Neuronal stem cell (in vitro differentiated cells): ENCODE measurements around the gene ANGPTL3.
"Not testable (repeated sequence)": the region's sequence is repeated elsewhere in the genome, so short reads cannot be mapped to it uniquely, and the experiment has no call there.

Experiments
- DNase-seq: peaks from one replicate; pipeline ENCODE4 v3.0.0-alpha.2; 2013; ENCODE audit warnings: low spot score
- H2AFZ ChIP-seq: one replicate; pipeline ENCODE4 v1.6.1; 2013; ENCODE audit warnings: mild to moderate bottlenecking, low read length, inconsistent platforms
- H2AK5ac ChIP-seq: 2 replicates; pipeline ENCODE4 v1.6.1; 2013; ENCODE audit warnings: low read depth, mild to moderate bottlenecking, inconsistent platforms, low read length, moderate library complexity, mixed read lengths
- H2BK120ac ChIP-seq: 2 replicates; pipeline ENCODE4 v1.6.1; 2013; ENCODE audit warnings: low read depth, mild to moderate bottlenecking, inconsistent platforms, low read length, moderate library complexity, mixed read lengths
- H2BK12ac ChIP-seq: one replicate; pipeline ENCODE4 v1.6.1; 2013; ENCODE audit warnings: low read length, inconsistent platforms
- H2BK15ac ChIP-seq: 2 replicates; pipeline ENCODE4 v1.6.1; 2013; ENCODE audit warnings: mild to moderate bottlenecking, low read length, inconsistent platforms, mixed read lengths
- H2BK5ac ChIP-seq: one replicate; pipeline ENCODE4 v1.6.1; 2013; ENCODE audit warnings: inconsistent platforms, mild to moderate bottlenecking, low read length, moderate library complexity
- H3K14ac ChIP-seq: one replicate; pipeline ENCODE4 v1.6.1; 2013; ENCODE audit warnings: low read length, inconsistent platforms
- H3K18ac ChIP-seq: 2 replicates; pipeline ENCODE4 v1.6.1; 2013; ENCODE audit warnings: low read length, inconsistent platforms
- H3K23ac ChIP-seq: 2 replicates; pipeline ENCODE4 v1.6.1; 2013; ENCODE audit warnings: low read depth, mild to moderate bottlenecking, mixed read lengths, low read length, inconsistent platforms; ENCODE audit not compliant: poor library complexity
- H3K27ac ChIP-seq: replicated peaks from 3 replicates; pipeline ENCODE4 v1.5.1; 2013; ENCODE audit warnings: low read length, inconsistent platforms
- H3K27me3 ChIP-seq, 3 experiments: 2 replicates each; pipeline ENCODE4 v1.6.1; 2013; ENCODE audit warnings: low read length in 3 of 3, mild to moderate bottlenecking in 2 of 3, inconsistent platforms in 1 of 3, low read depth in 1 of 3, mixed read lengths in 1 of 3, moderate library complexity in 1 of 3; ENCODE audit not compliant: control insufficient read depth in 3 of 3, insufficient read depth in 3 of 3
- H3K36me3 ChIP-seq, 2 donors: replicated peaks in 1 of 2; 2 replicates each; pipeline ENCODE4 v1.6.1; 2013; ENCODE audit warnings: low read length in 2 of 2; ENCODE audit not compliant: control insufficient read depth in 2 of 2, insufficient read depth in 2 of 2
- H3K4ac ChIP-seq: 2 replicates; pipeline ENCODE4 v1.6.1; 2013; ENCODE audit warnings: inconsistent platforms, mild to moderate bottlenecking, low read length, moderate library complexity
- H3K4me1 ChIP-seq, 2 donors: 1 replicate in 1 of 2; 2 replicates in 1 of 2; pipeline ENCODE4 v1.6.1; 2013; ENCODE audit warnings: low read length in 2 of 2, low read depth in 1 of 2; ENCODE audit not compliant: control insufficient read depth in 2 of 2, insufficient read depth in 1 of 2
- H3K4me2 ChIP-seq: one replicate; pipeline ENCODE4 v1.6.1; 2013; ENCODE audit warnings: mild to moderate bottlenecking, low read length, inconsistent platforms; ENCODE audit not compliant: insufficient read depth, poor library complexity, severe bottlenecking
- H3K4me3 ChIP-seq, 2 donors: 2 replicates each; pipeline ENCODE4 v1.5.1; 2013; ENCODE audit warnings: low read length in 2 of 2, mild to moderate bottlenecking in 2 of 2, inconsistent platforms in 1 of 2, moderate library complexity in 1 of 2
- H3K79me1 ChIP-seq: one replicate; pipeline ENCODE4 v1.6.1; 2013; ENCODE audit warnings: low read depth, mild to moderate bottlenecking, inconsistent platforms, low read length, moderate library complexity
- H3K9ac ChIP-seq: one replicate; pipeline ENCODE4 v1.6.1; 2013; ENCODE audit warnings: mild to moderate bottlenecking, low read depth, low read length, inconsistent platforms; ENCODE audit not compliant: poor library complexity
- H3K9me3 ChIP-seq, 2 donors: replicated peaks in 1 of 2; 2 replicates each; pipeline versions ENCODE3 to v1.6.1; 2013; ENCODE audit warnings: low read length in 2 of 2, mild to moderate bottlenecking in 2 of 2, inconsistent platforms in 1 of 2, low read depth in 1 of 2, mixed read lengths in 1 of 2, moderate library complexity in 1 of 2; ENCODE audit not compliant: control insufficient read depth in 2 of 2, insufficient read depth in 1 of 2
- H4K8ac ChIP-seq: one replicate; pipeline ENCODE4 v1.6.1; 2013; ENCODE audit warnings: low read depth, mild to moderate bottlenecking, inconsistent platforms, low read length, moderate library complexity
- H4K91ac ChIP-seq: one replicate; pipeline ENCODE4 v1.6.1; 2013; ENCODE audit warnings: low read length, low read depth, mild to moderate bottlenecking, inconsistent platforms; ENCODE audit not compliant: poor library complexity
- WGBS, 2 donors: extraction: QIAGEN DNeasy Blood & Tissue Kit; methylation state at CpG; one replicate each; pipeline ENCODE4 v1.1.7; 2013; ENCODE audit warnings: missing lambda C conversion rate in 2 of 2, mixed read lengths in 1 of 2; ENCODE audit not compliant: insufficient read length in 2 of 2, insufficient replicate concordance in 1 of 2; ENCODE audit errors: extremely low coverage in 2 of 2; 5-methylcytosine and 5-hydroxymethylcytosine counted together

ANGPTL3 gene

GRCh38 chr1:62571517-62571916 lies 25.8 kb upstream of the ANGPTL3 start:
- not testable (repeated sequence) for H3K27ac ChIP-seq, H2BK15ac ChIP-seq, H3K23ac ChIP-seq, H3K79me1 ChIP-seq, H2AK5ac ChIP-seq, H3K4me2 ChIP-seq, DNase-seq, H3K27me3 ChIP-seq, H4K8ac ChIP-seq, H2BK5ac ChIP-seq, H2BK120ac ChIP-seq, H3K18ac ChIP-seq, H3K14ac ChIP-seq, H2BK12ac ChIP-seq, H2AFZ ChIP-seq, H3K9ac ChIP-seq, H3K4me3 ChIP-seq, H3K4ac ChIP-seq, H3K4me1 ChIP-seq, H4K91ac ChIP-seq
- WGBS, 2 donors, result no CpG with 5 or more reads among the region's 4 CpGs
- Histone ChIP-seq H3K9me3 (peaks cover 2 to 13% of the 10 kb centered on the region in 2 donors), H3K36me3 (peaks cover 0 to 48% of the 10 kb centered on the region in 2 donors)

DNA sequence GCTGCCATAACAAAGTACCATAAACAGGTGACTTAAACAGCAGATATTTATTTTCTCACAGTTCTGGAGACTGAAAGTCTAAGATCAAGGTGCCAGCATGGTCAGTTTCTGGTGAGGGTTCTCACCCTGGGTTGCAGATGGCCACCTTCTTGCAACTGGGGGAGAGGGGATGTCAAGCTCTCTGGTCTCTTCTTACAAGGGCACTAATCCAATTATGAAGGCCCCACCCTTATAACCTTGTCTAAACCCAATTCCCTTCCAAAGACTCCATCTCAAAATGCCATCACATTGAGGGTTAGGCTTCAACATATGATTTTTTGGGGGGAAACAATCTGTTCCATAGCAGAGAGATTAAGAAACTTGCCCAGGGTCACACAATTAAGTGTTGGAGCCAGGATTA lies 24.8 kb upstream of the ANGPTL3 start:
- H2AK5ac ChIP-seq, result no peak overlapping the region
- no peak overlapping the region for H3K4me3 ChIP-seq
- peaks cover 2 to 13% of the 10 kb centered on the region in 2 donors for H3K9me3 ChIP-seq
- no peak overlapping the region for H2AFZ ChIP-seq
- H3K9ac ChIP-seq, result no peak overlapping the region
- H3K14ac ChIP-seq, result no peak overlapping the region
- no peak overlapping the region for H4K91ac ChIP-seq
- H3K27me3 ChIP-seq, result no peaks in the 10 kb centered on the region
- no peak overlapping the region for H3K4ac ChIP-seq
- no peak overlapping the region for H2BK5ac ChIP-seq
- H3K36me3 ChIP-seq, result peaks cover 0 to 57% of the 10 kb centered on the region in 2 donors
- H2BK12ac ChIP-seq, result no peak overlapping the region
- H2BK120ac ChIP-seq, result no peak overlapping the region
- no peak for DNase-seq
- no peak overlapping the region for H3K23ac ChIP-seq
- H3K4me2 ChIP-seq, result no peak overlapping the region
- H3K4me1 ChIP-seq, result no peaks in the 10 kb centered on the region
- no peak overlapping the region for H4K8ac ChIP-seq
- no peak overlapping the region for H3K18ac ChIP-seq
- no peak overlapping the region for H3K27ac ChIP-seq
- no peaks in the 10 kb centered on the region for H3K79me1 ChIP-seq
- H2BK15ac ChIP-seq, result no peak overlapping the region

DNA sequence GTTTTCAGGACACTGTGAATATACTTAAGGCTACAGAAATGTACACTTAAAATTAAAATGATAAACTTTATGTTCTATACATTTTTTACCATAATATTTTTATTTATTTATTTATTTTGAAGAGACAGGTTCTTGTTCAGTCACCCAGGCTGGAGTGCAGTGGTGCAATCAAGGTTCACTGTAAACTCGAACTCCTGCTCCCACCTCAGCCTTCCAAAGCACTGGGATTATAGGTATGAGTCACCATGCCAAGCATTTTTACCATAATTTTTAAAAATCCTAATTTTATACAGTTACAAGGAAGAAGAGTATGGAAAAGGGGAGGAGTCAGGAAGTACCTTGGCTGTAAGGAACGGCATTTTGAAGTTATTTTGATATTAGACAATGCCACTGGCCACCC lies 23.6 kb upstream of the ANGPTL3 start:
- no peaks in the 10 kb centered on the region for H3K27me3 ChIP-seq
- H2BK5ac ChIP-seq, result no peak overlapping the region
- H2AK5ac ChIP-seq, result no peak overlapping the region
- H2AFZ ChIP-seq, result no peak overlapping the region
- no peak overlapping the region for H3K27ac ChIP-seq
- H2BK12ac ChIP-seq, result no peak overlapping the region
- no peak overlapping the region for H3K4ac ChIP-seq
- no peak overlapping the region for H3K9ac ChIP-seq
- H3K4me1 ChIP-seq, result no peaks in the 10 kb centered on the region
- H2BK120ac ChIP-seq, result no peak overlapping the region
- H4K8ac ChIP-seq, result no peak overlapping the region
- no CpG with 5 or more reads among the region's 2 CpGs for WGBS, 2 donors
- H2BK15ac ChIP-seq, result no peak overlapping the region
- H3K9me3 ChIP-seq, result peaks cover 2 to 13% of the 10 kb centered on the region in 2 donors
- H3K14ac ChIP-seq, result no peak overlapping the region
- no peak overlapping the region for H3K18ac ChIP-seq
- H3K4me2 ChIP-seq, result no peak overlapping the region
- H3K79me1 ChIP-seq, result no peaks in the 10 kb centered on the region
- H3K23ac ChIP-seq, result no peak overlapping the region
- no peak overlapping the region for H3K4me3 ChIP-seq
- peaks cover 0 to 67% of the 10 kb centered on the region in 2 donors for H3K36me3 ChIP-seq
- DNase-seq, result no peak
- H4K91ac ChIP-seq, result no peak overlapping the region

- Histone ChIP-seq H3K18ac (no peak overlapping the region), H4K91ac (no peak overlapping the region), H3K27ac (no peak overlapping the region), H3K9me3 (no peaks in the 10 kb centered on the region), H3K4me3 (no peak overlapping the region), H3K4ac (no peak overlapping the region), H3K14ac (no peak overlapping the region), H2BK15ac (no peak overlapping the region), H3K4me2 (no peak overlapping the region), H2BK5ac (no peak overlapping the region), H3K36me3 (peaks cover 1 to 73% of the 10 kb centered on the region in 2 donors), H3K9ac (no peak overlapping the region), H3K79me1 (no peaks in the 10 kb centered on the region), H3K4me1 (no peaks in the 10 kb centered on the region), H4K8ac (no peak overlapping the region), H2BK12ac (no peak overlapping the region), H2AFZ (no peak overlapping the region), H2AK5ac (no peak overlapping the region), H3K23ac (no peak overlapping the region), H2BK120ac (no peak overlapping the region), H3K27me3 (no peaks in the 10 kb centered on the region)
- no CpG with 5 or more reads among the region's 1 CpG for WGBS, 2 donors
- no peak for DNase-seq
These were observed 11.7 kb upstream of the ANGPTL3 start for GRCh38 chr1:62585469-62586155.
